Thoracic aorta (tissue), 2 donors: Measurements from ENCODE around the gene TMX4. TPM values are rescaled to one million over a fixed set of nuclear protein-coding genes. Genes with fewer than 3 reads are reported as not detected.
"Not testable (repeated sequence)": the region's sequence is repeated elsewhere in the genome, so short reads cannot be mapped to it uniquely, and the experiment has no call there.

Source experiments
- ATAC-seq: fragments of 150-250 bp; one replicate; pipeline ENCODE4 v1.8.0; 2017; ENCODE audit warnings: low read depth; ENCODE audit not compliant: insufficient number of reproducible peaks, low FRiP score
- DNase-seq: peaks from one replicate; pipeline ENCODE4 v3.0.0-alpha.2; 2020; ENCODE audit warnings: low spot score
- H3K27ac ChIP-seq, 2 donors: fragments of 200-600 bp; sonication (generic); 1 replicate in 1 of 2; 2 replicates in 1 of 2; pipeline ENCODE4 v1.5.1; 2016; ENCODE audit warnings: mild to moderate bottlenecking in 2 of 2, moderate library complexity in 2 of 2
- H3K27me3 ChIP-seq: fragments of 200-600 bp; sonication (generic); replicated peaks from 2 replicates; pipeline ENCODE4 v1.6.0; 2016; ENCODE audit warnings: mild to moderate bottlenecking; ENCODE audit not compliant: insufficient read depth
- H3K36me3 ChIP-seq: fragments of 200-600 bp; sonication (generic); one replicate; pipeline ENCODE4 v1.5.1; 2016
- H3K4me1 ChIP-seq, 2 donors: fragments of 200-600 bp; sonication (generic); 1 replicate in 1 of 2; 2 replicates in 1 of 2; pipeline versions ENCODE4 v1.5.1 to v1.6.0; 2016; ENCODE audit warnings: low read depth in 2 of 2, mild to moderate bottlenecking in 1 of 2; ENCODE audit not compliant: control insufficient read depth in 1 of 2
- H3K4me3 ChIP-seq: fragments of 200-600 bp; sonication (generic); 2 replicates; pipeline ENCODE4 v1.5.1; 2016; ENCODE audit warnings: mild to moderate bottlenecking
- H3K9me3 ChIP-seq: fragments of 200-600 bp; sonication (generic); 2 replicates; pipeline ENCODE4 v1.5.1; 2016
- total RNA-seq, 2 donors: library from RNA; depleted of rRNA; stranded (reverse); fragments of >200 nt; gene quantifications; one replicate each; pipeline versions ENCODE4 v1.1.0 to v1.2.3, GENCODE V29; 2016
- TF ChIP-seq, protein P1 (sequence below): fragments of 200-600 bp; sonication (generic); IDR thresholded peaks from one replicate; pipeline ENCODE4 v1.5.1; 2019; ENCODE audit warnings: antibody characterized with exemption

TMX4 gene
- total RNA-seq, 2 donors from 2014 or later, result 39.9 to 53.5 TPM

GRCh38 chr20:8033151-8033841 is 13.7 kb upstream of the TMX4 start:
- DNase-seq (no peak), ATAC-seq (no peak)
- no peak overlapping the region for H3K4me3 ChIP-seq
- no peaks in the 10 kb centered on the region for H3K4me1 ChIP-seq
- no peak overlapping the region for H3K27ac ChIP-seq
- H3K36me3 ChIP-seq, result no peaks in the 10 kb centered on the region
- H3K9me3 ChIP-seq, result no peaks in the 10 kb centered on the region
- H3K27me3 ChIP-seq, result no peaks in the 10 kb centered on the region
- TF ChIP-seq, protein P1, sequence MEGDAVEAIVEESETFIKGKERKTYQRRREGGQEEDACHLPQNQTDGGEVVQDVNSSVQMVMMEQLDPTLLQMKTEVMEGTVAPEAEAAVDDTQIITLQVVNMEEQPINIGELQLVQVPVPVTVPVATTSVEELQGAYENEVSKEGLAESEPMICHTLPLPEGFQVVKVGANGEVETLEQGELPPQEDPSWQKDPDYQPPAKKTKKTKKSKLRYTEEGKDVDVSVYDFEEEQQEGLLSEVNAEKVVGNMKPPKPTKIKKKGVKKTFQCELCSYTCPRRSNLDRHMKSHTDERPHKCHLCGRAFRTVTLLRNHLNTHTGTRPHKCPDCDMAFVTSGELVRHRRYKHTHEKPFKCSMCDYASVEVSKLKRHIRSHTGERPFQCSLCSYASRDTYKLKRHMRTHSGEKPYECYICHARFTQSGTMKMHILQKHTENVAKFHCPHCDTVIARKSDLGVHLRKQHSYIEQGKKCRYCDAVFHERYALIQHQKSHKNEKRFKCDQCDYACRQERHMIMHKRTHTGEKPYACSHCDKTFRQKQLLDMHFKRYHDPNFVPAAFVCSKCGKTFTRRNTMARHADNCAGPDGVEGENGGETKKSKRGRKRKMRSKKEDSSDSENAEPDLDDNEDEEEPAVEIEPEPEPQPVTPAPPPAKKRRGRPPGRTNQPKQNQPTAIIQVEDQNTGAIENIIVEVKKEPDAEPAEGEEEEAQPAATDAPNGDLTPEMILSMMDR, result no peak

GRCh38 chr20:8032499-8032898 is 12.9 kb upstream of the TMX4 start:
- Histone ChIP-seq H3K27ac (no peak overlapping the region), H3K9me3 (no peaks in the 10 kb centered on the region), H3K4me3 (no peak overlapping the region), H3K4me1 (no peaks in the 10 kb centered on the region), H3K36me3 (no peaks in the 10 kb centered on the region), H3K27me3 (no peaks in the 10 kb centered on the region)
- TF ChIP-seq, protein P1, result no peak
- ATAC-seq (no peak), DNase-seq (no peak)

DNA sequence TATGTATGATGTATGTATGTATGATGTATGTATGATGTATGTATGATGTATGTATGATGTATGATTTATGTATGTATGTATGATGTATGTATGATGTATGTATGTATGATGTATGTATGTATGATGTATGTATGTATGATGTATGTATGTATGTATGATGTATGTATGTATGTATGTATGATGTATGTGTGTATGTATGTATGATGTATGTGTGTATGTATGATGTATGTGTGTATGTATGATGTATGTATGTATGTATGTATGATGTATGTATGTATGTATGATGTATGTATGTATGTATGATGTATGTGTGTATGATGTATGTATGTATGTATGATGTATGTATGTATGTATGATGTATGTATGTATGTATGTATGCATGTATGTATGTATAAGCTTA is 12.0 kb upstream of the TMX4 start:
- not testable (repeated sequence) for DNase-seq, H3K27me3 ChIP-seq, ATAC-seq, H3K4me3 ChIP-seq, H3K4me1 ChIP-seq, H3K9me3 ChIP-seq, H3K27ac ChIP-seq, H3K36me3 ChIP-seq

- no peaks in the 10 kb centered on the region for H3K36me3 ChIP-seq
- no peaks in the 10 kb centered on the region for H3K27me3 ChIP-seq
- H3K4me1 ChIP-seq, result peaks cover 3 to 19% of the 10 kb centered on the region in 2 donors
- ATAC-seq, result no peak
- TF ChIP-seq, protein P1, result no peak
- no peak overlapping the region for H3K27ac ChIP-seq
- no peaks in the 10 kb centered on the region for H3K9me3 ChIP-seq
- no peak overlapping the region for H3K4me3 ChIP-seq
- DNase-seq, result no peak
These were observed 2.1 kb upstream of the TMX4 start for GRCh38 chr20:8021541-8022269.

DNA sequence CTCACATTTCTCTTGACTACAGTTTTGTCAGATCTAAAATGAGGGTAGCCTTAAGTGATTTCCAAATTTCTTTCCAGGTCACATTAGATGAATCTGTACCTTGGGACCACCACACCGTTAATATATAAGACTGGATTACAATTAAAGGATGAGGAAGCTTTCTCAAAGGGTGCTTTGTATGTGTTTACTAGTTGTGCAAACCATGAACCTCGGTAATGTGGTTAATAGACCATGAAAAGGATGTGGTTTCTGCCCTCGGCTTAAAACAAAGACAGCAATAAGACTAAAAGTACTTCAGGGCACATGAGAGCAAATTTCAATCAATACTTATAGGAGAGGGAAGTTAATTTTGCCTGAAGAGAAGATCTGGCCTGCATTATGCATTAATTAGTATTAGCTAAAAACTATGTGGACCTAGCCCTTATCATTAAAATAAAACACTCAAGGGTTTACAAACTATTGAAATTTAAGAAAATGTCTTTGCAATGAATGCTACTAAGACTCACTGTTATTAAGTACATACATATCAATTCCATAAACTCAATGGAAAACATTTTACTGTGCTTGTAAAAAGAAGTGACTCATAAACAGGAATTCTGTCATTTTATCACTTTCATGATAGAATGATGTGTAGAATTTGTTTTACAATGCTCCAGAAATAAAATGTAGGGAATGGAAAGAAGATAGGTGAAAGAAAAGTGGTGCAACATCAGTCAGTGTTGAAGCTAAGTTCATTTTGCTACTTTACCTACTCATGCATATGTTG is 936 bp upstream of the TMX4 start:
- no peak for DNase-seq
- peak overlapping the region; percentile 90 for H3K4me3 ChIP-seq
- H3K4me1 ChIP-seq, result peaks cover 3 to 19% of the 10 kb centered on the region in 2 donors
- no peaks in the 10 kb centered on the region for H3K27me3 ChIP-seq
- TF ChIP-seq, protein P1, result no peak
- no peaks in the 10 kb centered on the region for H3K36me3 ChIP-seq
- H3K9me3 ChIP-seq, result no peaks in the 10 kb centered on the region
- H3K27ac ChIP-seq, result peak overlapping the region; percentile 90 to 93
- ATAC-seq, result no peak
